Measurements from ENCODE around the gene IQGAP3.

- TF ChIP-seq CTCF (IDR thresholded peaks at IDR 0.05) (no peak), POLR2A (IDR thresholded peaks at IDR 0.05) (peak in 2 of 3 donors; percentile 12 to 25)
Observed at GRCh38 chr1:156475568-156476500, 96.5 kb downstream of the IQGAP3 start.

Data from body of pancreas (tissue), 4 donors.